ENCODE measurements around the gene ADAM17.

ADAM17 gene

DNA sequence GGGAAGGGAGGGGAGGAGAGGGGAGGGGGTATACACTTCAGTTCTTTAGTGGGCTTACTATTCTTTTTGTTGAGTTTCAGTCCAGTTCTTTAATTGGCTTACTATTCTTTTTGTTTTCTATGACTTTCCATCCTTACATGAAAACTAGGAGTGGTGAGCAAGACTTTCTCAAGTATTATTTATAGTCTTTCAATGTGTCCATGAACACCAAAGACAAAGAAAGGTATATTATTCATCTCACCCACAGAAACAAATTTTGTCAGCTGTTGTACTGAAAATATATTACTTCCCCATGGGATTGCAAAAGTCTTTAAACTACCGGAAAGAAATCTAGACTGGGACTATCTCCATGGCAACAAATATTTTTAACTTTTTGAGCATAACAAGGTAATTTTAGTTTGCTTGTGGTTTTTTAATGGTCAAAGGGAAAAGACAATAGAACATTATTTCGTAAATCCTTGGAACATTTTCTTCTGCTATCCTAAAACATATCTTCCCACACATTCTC is 17.6 kb downstream of the ADAM17 start:
- no CpG with 5 or more reads among the region's 2 CpGs for WGBS (ENCODE audit: extremely low coverage, insufficient coverage, low lambda C conversion rate)
- Histone ChIP-seq H3K27ac (ENCODE audit: low read depth, low read length) (no peak overlapping the region), H4K5ac (ENCODE audit: low read length) (no peak overlapping the region)

DNA sequence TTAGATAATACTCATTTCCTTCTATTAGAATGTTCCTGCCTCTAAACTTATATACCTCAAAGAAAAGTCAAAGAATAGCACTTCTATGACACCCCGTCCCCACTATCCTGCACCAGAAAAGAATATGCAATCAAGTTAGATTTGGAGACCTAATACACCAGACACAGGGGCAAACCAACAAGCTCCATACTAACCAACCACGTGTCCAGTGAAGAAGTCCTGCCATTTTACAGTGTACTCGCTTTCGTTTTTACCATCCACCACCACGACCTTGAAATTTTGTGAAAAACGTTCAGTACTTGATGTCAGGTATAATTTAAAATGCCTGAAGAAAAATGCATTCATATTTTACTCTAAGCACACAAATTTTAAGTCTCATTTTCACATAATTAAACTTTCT is 19.1 kb downstream of the ADAM17 start:
- no peak overlapping the region for H2BK15ac ChIP-seq (replicated peaks; ENCODE audit: low read depth)
- no peak overlapping the region for H4K8ac ChIP-seq (ENCODE audit: low read depth, low read length)
- H3K36me3 ChIP-seq (ENCODE audit: control insufficient read depth, insufficient read depth, low read length), result no peaks in the 10 kb centered on the region
- H3K79me1 ChIP-seq (ENCODE audit: low read length), result peaks cover 2% of the 10 kb centered on the region
- H2BK5ac ChIP-seq (ENCODE audit: low read length), result no peak overlapping the region
- no peak overlapping the region for H3K56ac ChIP-seq (ENCODE audit: low read length)
- H3K9ac ChIP-seq (ENCODE audit: low read length), result no peak overlapping the region
- H3K4ac ChIP-seq (ENCODE audit: low read depth, low read length), result no peak overlapping the region
- H3K79me2 ChIP-seq (ENCODE audit: control insufficient read depth, insufficient read depth, low read length), result no peaks in the 10 kb centered on the region
- H3K18ac ChIP-seq (ENCODE audit: low read length), result no peak overlapping the region
- no peak overlapping the region for H3K27ac ChIP-seq (ENCODE audit: low read depth, low read length)
- no peak overlapping the region for H3K4me3 ChIP-seq (ENCODE audit: low read length)
- no peaks in the 10 kb centered on the region for H3K27me3 ChIP-seq (ENCODE audit: insufficient read depth, low read length, poor library complexity)
- H3K4me1 ChIP-seq (ENCODE audit: control insufficient read depth, low read depth, low read length), result no peaks in the 10 kb centered on the region
- no peak overlapping the region for H3K4me2 ChIP-seq (ENCODE audit: low read length)
- WGBS (ENCODE audit: extremely low coverage, insufficient coverage, low lambda C conversion rate), result no CpG with 5 or more reads among the region's 6 CpGs
- no peak for DNase-seq
- no peak overlapping the region for H2BK120ac ChIP-seq (ENCODE audit: low read depth, low read length)
- no peak overlapping the region for H2AK5ac ChIP-seq (ENCODE audit: low read length)
- H4K5ac ChIP-seq (ENCODE audit: low read length), result no peak overlapping the region
- H3K23ac ChIP-seq (ENCODE audit: low read length), result no peak overlapping the region

More for the DNA sequence above, 17.6 kb downstream of the ADAM17 start:
- Histone ChIP-seq H3K4me1 (ENCODE audit: control insufficient read depth, low read depth, low read length) (no peaks in the 10 kb centered on the region), H2BK120ac (ENCODE audit: low read depth, low read length) (no peak overlapping the region), H3K56ac (ENCODE audit: low read length) (no peak overlapping the region), H4K8ac (ENCODE audit: low read depth, low read length) (no peak overlapping the region), H3K79me2 (ENCODE audit: control insufficient read depth, insufficient read depth, low read length) (no peaks in the 10 kb centered on the region), H2AK5ac (ENCODE audit: low read length) (no peak overlapping the region), H2BK15ac (replicated peaks; ENCODE audit: low read depth) (no peak overlapping the region), H3K79me1 (ENCODE audit: low read length) (peaks cover 2% of the 10 kb centered on the region), H3K9ac (ENCODE audit: low read length) (no peak overlapping the region), H2BK5ac (ENCODE audit: low read length) (no peak overlapping the region), H3K23ac (ENCODE audit: low read length) (no peak overlapping the region), H3K36me3 (ENCODE audit: control insufficient read depth, insufficient read depth, low read length) (no peaks in the 10 kb centered on the region), H3K4me2 (ENCODE audit: low read length) (no peak overlapping the region), H3K27me3 (ENCODE audit: insufficient read depth, low read length, poor library complexity) (no peaks in the 10 kb centered on the region), H3K4ac (ENCODE audit: low read depth, low read length) (no peak overlapping the region), H3K18ac (ENCODE audit: low read length) (no peak overlapping the region), H3K4me3 (ENCODE audit: low read length) (no peak overlapping the region)
- no peak for DNase-seq

DNA sequence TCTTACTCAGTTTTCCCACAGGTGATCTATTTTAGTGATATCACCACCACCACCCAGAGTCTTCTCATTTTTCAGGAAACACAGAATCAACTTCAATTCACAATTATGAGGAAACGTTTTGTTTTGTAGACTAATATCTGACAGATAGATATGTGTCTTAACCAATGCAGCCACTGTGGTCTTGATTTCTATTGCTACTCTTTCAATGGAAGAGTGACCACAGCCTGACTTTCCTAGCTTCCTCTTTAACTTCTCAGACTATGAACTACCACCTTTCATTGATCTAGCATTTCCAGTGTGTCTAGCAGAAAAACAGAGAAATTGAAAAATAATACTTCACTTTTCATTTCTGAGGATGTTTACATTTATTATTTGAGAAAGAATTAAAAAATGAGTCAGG is 20.5 kb downstream of the ADAM17 start:
- Histone ChIP-seq H3K27me3 (ENCODE audit: insufficient read depth, low read length, poor library complexity) (no peaks in the 10 kb centered on the region), H3K4ac (ENCODE audit: low read depth, low read length) (no peak overlapping the region), H2BK120ac (ENCODE audit: low read depth, low read length) (no peak overlapping the region), H3K9ac (ENCODE audit: low read length) (no peak overlapping the region), H3K4me3 (ENCODE audit: low read length) (no peak overlapping the region), H2AK5ac (ENCODE audit: low read length) (no peak overlapping the region), H4K8ac (ENCODE audit: low read depth, low read length) (no peak overlapping the region), H3K4me1 (ENCODE audit: control insufficient read depth, low read depth, low read length) (no peaks in the 10 kb centered on the region), H3K18ac (ENCODE audit: low read length) (no peak overlapping the region), H3K4me2 (ENCODE audit: low read length) (no peak overlapping the region), H3K56ac (ENCODE audit: low read length) (no peak overlapping the region), H3K27ac (ENCODE audit: low read depth, low read length) (no peak overlapping the region), H3K36me3 (ENCODE audit: control insufficient read depth, insufficient read depth, low read length) (no peaks in the 10 kb centered on the region), H3K79me1 (ENCODE audit: low read length) (peaks cover 2% of the 10 kb centered on the region), H2BK15ac (replicated peaks; ENCODE audit: low read depth) (no peak overlapping the region), H2BK5ac (ENCODE audit: low read length) (no peak overlapping the region), H3K79me2 (ENCODE audit: control insufficient read depth, insufficient read depth, low read length) (no peaks in the 10 kb centered on the region), H4K5ac (ENCODE audit: low read length) (no peak overlapping the region), H3K23ac (ENCODE audit: low read length) (no peak overlapping the region)
- DNase-seq, result no peak
- WGBS (ENCODE audit: extremely low coverage, insufficient coverage, low lambda C conversion rate), result no CpG with 5 or more reads among the region's 1 CpG

DNA sequence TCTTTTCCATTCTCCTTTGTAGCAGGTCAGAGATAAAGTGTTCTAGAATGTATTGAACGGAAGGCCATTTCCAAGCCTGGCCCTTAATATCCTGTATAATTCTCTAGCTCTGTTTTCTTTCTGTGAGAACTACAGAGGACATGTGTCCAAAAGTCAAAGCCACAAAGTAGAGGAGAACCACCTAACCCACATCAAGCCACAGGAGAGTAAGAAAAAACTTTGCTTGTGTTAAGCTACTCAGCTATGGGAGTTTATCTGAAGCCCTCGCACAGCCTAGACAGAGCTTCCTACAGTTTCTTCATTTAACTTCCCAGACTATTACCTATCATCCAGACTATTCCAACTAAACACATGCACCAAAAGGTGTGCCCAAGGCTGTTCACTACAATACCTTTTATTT is 22.0 kb downstream of the ADAM17 start:
- Histone ChIP-seq H3K18ac (ENCODE audit: low read length) (no peak overlapping the region), H3K23ac (ENCODE audit: low read length) (no peak overlapping the region), H3K79me2 (ENCODE audit: control insufficient read depth, insufficient read depth, low read length) (no peaks in the 10 kb centered on the region), H2BK5ac (ENCODE audit: low read length) (no peak overlapping the region), H4K8ac (ENCODE audit: low read depth, low read length) (no peak overlapping the region), H3K9ac (ENCODE audit: low read length) (no peak overlapping the region), H3K4me2 (ENCODE audit: low read length) (no peak overlapping the region), H3K4me3 (ENCODE audit: low read length) (no peak overlapping the region), H2BK120ac (ENCODE audit: low read depth, low read length) (no peak overlapping the region), H3K79me1 (ENCODE audit: low read length) (peaks cover 2% of the 10 kb centered on the region), H2AK5ac (ENCODE audit: low read length) (no peak overlapping the region), H3K56ac (ENCODE audit: low read length) (no peak overlapping the region), H4K5ac (ENCODE audit: low read length) (no peak overlapping the region), H2BK15ac (replicated peaks; ENCODE audit: low read depth) (no peak overlapping the region), H3K4ac (ENCODE audit: low read depth, low read length) (no peak overlapping the region), H3K27me3 (ENCODE audit: insufficient read depth, low read length, poor library complexity) (no peaks in the 10 kb centered on the region), H3K36me3 (ENCODE audit: control insufficient read depth, insufficient read depth, low read length) (no peaks in the 10 kb centered on the region), H3K27ac (ENCODE audit: low read depth, low read length) (no peak overlapping the region), H3K4me1 (ENCODE audit: control insufficient read depth, low read depth, low read length) (no peaks in the 10 kb centered on the region)
- no CpG with 5 or more reads among the region's 2 CpGs for WGBS (ENCODE audit: extremely low coverage, insufficient coverage, low lambda C conversion rate)
- no peak for DNase-seq

DNA sequence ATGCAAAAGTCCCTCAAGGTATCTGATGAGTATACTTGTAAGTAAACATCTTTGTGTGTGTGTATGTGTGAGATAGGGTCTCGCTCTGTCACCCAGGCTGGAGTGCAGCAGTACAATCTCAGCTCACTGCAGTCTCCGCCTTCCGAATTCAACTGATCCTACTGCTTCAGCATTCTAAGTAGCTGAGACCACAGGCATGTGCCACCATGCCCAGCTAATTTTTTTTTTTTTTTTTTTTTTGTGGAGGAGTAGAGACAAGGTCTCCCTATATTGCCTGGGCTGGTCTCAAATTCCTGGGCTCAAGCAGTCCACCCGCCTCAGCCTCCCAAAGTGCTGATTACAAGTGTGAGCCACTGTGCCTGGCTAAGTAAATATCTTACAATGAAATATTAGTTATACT is 23.2 kb downstream of the ADAM17 start:
- no peak overlapping the region for H3K23ac ChIP-seq (ENCODE audit: low read length)
- no peak overlapping the region for H2AK5ac ChIP-seq (ENCODE audit: low read length)
- H4K8ac ChIP-seq (ENCODE audit: low read depth, low read length), result no peak overlapping the region
- no peak overlapping the region for H3K4me3 ChIP-seq (ENCODE audit: low read length)
- H3K27me3 ChIP-seq (ENCODE audit: insufficient read depth, low read length, poor library complexity), result no peaks in the 10 kb centered on the region
- H3K36me3 ChIP-seq (ENCODE audit: control insufficient read depth, insufficient read depth, low read length), result no peaks in the 10 kb centered on the region
- no peak overlapping the region for H2BK15ac ChIP-seq (replicated peaks; ENCODE audit: low read depth)
- H3K4me1 ChIP-seq (ENCODE audit: control insufficient read depth, low read depth, low read length), result no peaks in the 10 kb centered on the region
- peaks cover 2% of the 10 kb centered on the region for H3K79me1 ChIP-seq (ENCODE audit: low read length)
- no peak overlapping the region for H3K4ac ChIP-seq (ENCODE audit: low read depth, low read length)
- no CpG with 5 or more reads among the region's 4 CpGs for WGBS (ENCODE audit: extremely low coverage, insufficient coverage, low lambda C conversion rate)
- no peak overlapping the region for H3K56ac ChIP-seq (ENCODE audit: low read length)
- H4K5ac ChIP-seq (ENCODE audit: low read length), result no peak overlapping the region
- no peak overlapping the region for H3K9ac ChIP-seq (ENCODE audit: low read length)
- H2BK5ac ChIP-seq (ENCODE audit: low read length), result no peak overlapping the region
- no peak overlapping the region for H2BK120ac ChIP-seq (ENCODE audit: low read depth, low read length)
- H3K18ac ChIP-seq (ENCODE audit: low read length), result no peak overlapping the region
- no peak overlapping the region for H3K4me2 ChIP-seq (ENCODE audit: low read length)
- H3K27ac ChIP-seq (ENCODE audit: low read depth, low read length), result no peak overlapping the region
- no peaks in the 10 kb centered on the region for H3K79me2 ChIP-seq (ENCODE audit: control insufficient read depth, insufficient read depth, low read length)
- no peak for DNase-seq

DNA sequence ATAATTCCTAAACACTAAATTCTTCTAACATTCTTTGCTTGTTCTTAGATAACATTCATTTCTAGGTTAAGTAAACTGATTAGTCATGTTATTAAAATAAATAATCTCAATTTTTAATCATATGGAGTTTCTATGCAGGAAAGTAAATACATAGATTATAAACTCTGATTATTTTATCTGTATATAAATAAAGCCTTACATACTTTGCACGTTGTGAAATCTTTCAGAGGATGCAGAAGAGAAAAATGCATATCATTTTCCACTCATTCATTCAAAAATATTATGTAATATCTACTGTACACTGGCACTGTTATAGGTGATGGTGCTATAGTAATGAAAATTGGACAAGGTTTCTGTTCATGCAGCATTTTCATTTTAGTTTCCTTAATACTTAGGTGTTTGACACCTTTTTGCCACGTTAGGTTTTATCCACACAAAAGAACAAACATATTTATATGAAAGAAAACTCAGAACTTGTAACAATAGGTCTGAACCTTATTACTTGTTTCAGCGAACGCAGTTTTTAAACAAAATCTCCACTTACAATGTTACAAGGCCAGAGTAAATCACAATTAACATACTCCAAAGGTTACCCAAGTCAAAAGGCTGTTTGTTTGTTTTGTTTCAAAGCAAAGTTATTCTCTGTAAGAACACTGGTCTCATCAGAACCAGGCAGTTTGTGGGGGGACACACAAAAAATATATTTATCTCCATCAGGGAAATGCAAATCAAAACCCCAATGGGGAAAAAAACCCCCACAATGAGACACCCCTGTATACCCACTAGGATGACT is 27.4 kb downstream of the ADAM17 start:
- H2BK15ac ChIP-seq (replicated peaks; ENCODE audit: low read depth), result no peak overlapping the region
- H3K27me3 ChIP-seq (ENCODE audit: insufficient read depth, low read length, poor library complexity), result no peaks in the 10 kb centered on the region
- H3K36me3 ChIP-seq (ENCODE audit: control insufficient read depth, insufficient read depth, low read length), result no peaks in the 10 kb centered on the region
- H3K27ac ChIP-seq (ENCODE audit: low read depth, low read length), result no peak overlapping the region
- H3K9ac ChIP-seq (ENCODE audit: low read length), result no peak overlapping the region
- H3K79me2 ChIP-seq (ENCODE audit: control insufficient read depth, insufficient read depth, low read length), result no peaks in the 10 kb centered on the region
- no peak overlapping the region for H2AK5ac ChIP-seq (ENCODE audit: low read length)
- no peak overlapping the region for H4K5ac ChIP-seq (ENCODE audit: low read length)
- H3K56ac ChIP-seq (ENCODE audit: low read length), result no peak overlapping the region
- no peak overlapping the region for H3K23ac ChIP-seq (ENCODE audit: low read length)
- H3K18ac ChIP-seq (ENCODE audit: low read length), result no peak overlapping the region
- no peak overlapping the region for H3K4me2 ChIP-seq (ENCODE audit: low read length)
- DNase-seq, result no peak
- no peaks in the 10 kb centered on the region for H3K4me1 ChIP-seq (ENCODE audit: control insufficient read depth, low read depth, low read length)
- H4K8ac ChIP-seq (ENCODE audit: low read depth, low read length), result no peak overlapping the region
- no CpG with 5 or more reads among the region's 4 CpGs for WGBS (ENCODE audit: extremely low coverage, insufficient coverage, low lambda C conversion rate)
- H3K4ac ChIP-seq (ENCODE audit: low read depth, low read length), result no peak overlapping the region
- H3K4me3 ChIP-seq (ENCODE audit: low read length), result no peak overlapping the region
- no peaks in the 10 kb centered on the region for H3K79me1 ChIP-seq (ENCODE audit: low read length)
- no peak overlapping the region for H2BK5ac ChIP-seq (ENCODE audit: low read length)
- H2BK120ac ChIP-seq (ENCODE audit: low read depth, low read length), result no peak overlapping the region

Measured in mesendoderm (in vitro differentiated cells).